Liver (tissue), 9 donors: ENCODE measurements around the gene TUBA4A. TPM values are rescaled to one million over a fixed set of nuclear protein-coding genes. Genes with fewer than 3 reads are reported as not detected.

Source experiments
- DNase-seq: peaks from one replicate; pipeline ENCODE4 v3.0.0-alpha.2; 2017; ENCODE audit warnings: low spot score
- H3K27ac ChIP-seq, 2 donors: one replicate each; pipeline ENCODE4 v1.7.0; 2013; ENCODE audit warnings: inconsistent platforms in 2 of 2, low read length in 2 of 2, control low read depth in 1 of 2, low read depth in 1 of 2, mild to moderate bottlenecking in 1 of 2
- H3K27me3 ChIP-seq, 4 donors: one replicate each; pipeline versions ENCODE4 v1.6.1 to v1.7.0; 2013; ENCODE audit warnings: low read length in 3 of 4, inconsistent platforms in 1 of 4, mild to moderate bottlenecking in 1 of 4, moderate library complexity in 1 of 4; ENCODE audit not compliant: control insufficient read depth in 4 of 4, insufficient read depth in 4 of 4
- H3K36me3 ChIP-seq, 4 donors: one replicate each; pipeline versions ENCODE4 v1.6.1 to v1.7.0; 2013; ENCODE audit warnings: low read length in 3 of 4, mild to moderate bottlenecking in 3 of 4, low read depth in 1 of 4, moderate library complexity in 1 of 4; ENCODE audit not compliant: control insufficient read depth in 4 of 4, insufficient read depth in 3 of 4
- H3K4me1 ChIP-seq, 4 donors: one replicate each; pipeline versions ENCODE4 v1.6.1 to v1.7.0; 2013; ENCODE audit warnings: low read length in 3 of 4, mild to moderate bottlenecking in 3 of 4, moderate library complexity in 1 of 4; ENCODE audit not compliant: control insufficient read depth in 4 of 4, insufficient read depth in 4 of 4
- H3K4me3 ChIP-seq, 3 donors: one replicate each; pipeline versions ENCODE4 v1.6.1 to v1.7.0; 2013; ENCODE audit warnings: low read length in 3 of 3, control low read depth in 1 of 3, low read depth in 1 of 3, mild to moderate bottlenecking in 1 of 3
- H3K9ac ChIP-seq, 2 donors: one replicate each; pipeline ENCODE4 v1.7.0; 2013; ENCODE audit warnings: low read length in 2 of 2, mild to moderate bottlenecking in 2 of 2, moderate library complexity in 2 of 2, control low read depth in 1 of 2, low read depth in 1 of 2
- H3K9me3 ChIP-seq, 4 donors: one replicate each; pipeline versions ENCODE4 v1.6.1 to v1.7.0; 2013; ENCODE audit warnings: low read length in 3 of 4; ENCODE audit not compliant: control insufficient read depth in 4 of 4
- EGR1 ChIP-seq, 2 donors: IDR thresholded peaks; 2 replicates each; pipeline ENCODE4 v1.6.1; 2016 to 2018; ENCODE audit warnings: antibody characterized with exemption in 2 of 2, low read depth in 2 of 2
- FOXA1 ChIP-seq: IDR thresholded peaks from 2 replicates; pipeline ENCODE4 v1.6.1; 2016; ENCODE audit warnings: antibody characterized with exemption
- FOXA2 ChIP-seq: IDR thresholded peaks from 2 replicates; pipeline ENCODE4 v1.6.1; 2016; ENCODE audit warnings: antibody characterized with exemption
- GABPA ChIP-seq, 2 donors: IDR thresholded peaks in 1 of 2; conservative IDR thresholded peaks in 1 of 2; 2 replicates each; pipeline ENCODE4 v1.6.1; 2016; ENCODE audit warnings: antibody characterized with exemption in 2 of 2, mild to moderate bottlenecking in 1 of 2, moderate library complexity in 1 of 2
- HNF4A ChIP-seq, 2 donors: conservative IDR thresholded peaks; 2 replicates each; pipeline ENCODE4 v1.6.1; 2016; ENCODE audit warnings: antibody characterized with exemption in 2 of 2, mild to moderate bottlenecking in 2 of 2
- HNF4G ChIP-seq: IDR thresholded peaks from 2 replicates; pipeline ENCODE4 v1.6.1; 2016; ENCODE audit warnings: antibody characterized with exemption
- JUND ChIP-seq, 2 donors: IDR thresholded peaks; 2 replicates each; pipeline ENCODE4 v1.6.1; 2016; ENCODE audit warnings: antibody characterized with exemption in 2 of 2
- NR2F2 ChIP-seq: IDR thresholded peaks from 2 replicates; pipeline ENCODE4 v1.6.1; 2016; ENCODE audit warnings: antibody characterized with exemption
- RAD21 ChIP-seq, 2 donors: IDR thresholded peaks; 2 replicates each; pipeline ENCODE4 v1.6.1; 2016; ENCODE audit warnings: antibody characterized with exemption in 2 of 2, mild to moderate bottlenecking in 2 of 2
- RXRA ChIP-seq, 2 donors: IDR thresholded peaks; 2 replicates each; pipeline ENCODE4 v1.6.1; 2017 to 2018; ENCODE audit warnings: antibody characterized with exemption in 2 of 2, mild to moderate bottlenecking in 1 of 2
- SP1 ChIP-seq: IDR thresholded peaks from 2 replicates; pipeline ENCODE4 v1.6.1; 2018; ENCODE audit warnings: antibody characterized with exemption, mild to moderate bottlenecking
- TAF1 ChIP-seq: conservative IDR thresholded peaks from 2 replicates; pipeline ENCODE4 v1.6.1; 2016; ENCODE audit warnings: antibody characterized with exemption, mild to moderate bottlenecking
- YY1 ChIP-seq: IDR thresholded peaks from 2 replicates; pipeline ENCODE4 v1.6.1; 2016; ENCODE audit warnings: antibody characterized with exemption, mild to moderate bottlenecking
- WGBS: extraction: QIAGEN DNeasy Blood & Tissue Kit; methylation state at CpG from one replicate; pipeline ENCODE4 v1.1.7; 2013; 5-methylcytosine and 5-hydroxymethylcytosine counted together
- polyA plus RNA-seq, 2 donors: library from polyadenylated mRNA; stranded (reverse) in 1 of 2; unstranded in 1 of 2; fragments of 200-250 nt in 1 of 2; fragments of >200 nt in 1 of 2; fragmentation: Nextera tagmentation in 1 of 2; extraction: Ambion mirVana in 1 of 2; gene quantifications; one replicate each; pipeline versions ENCODE4 v1.2.1 to v1.2.3, GENCODE V29; 2013 to 2015
- total RNA-seq, 2 donors: library from RNA; depleted of rRNA; stranded (reverse); fragments of >200 nt; gene quantifications; one replicate each; pipeline ENCODE4 v1.2.3, GENCODE V29; 2014
- TF ChIP-seq, protein P1 (sequence below): IDR thresholded peaks from 2 replicates; pipeline ENCODE4 v1.6.1; 2016; ENCODE audit warnings: antibody characterized with exemption, mild to moderate bottlenecking
- TF ChIP-seq, protein P2 (sequence below): fragments of 150-350 bp; IDR thresholded peaks from 2 replicates; pipeline ENCODE4 v1.5.1; 2017; ENCODE audit warnings: improper control_type of control experiment, low read depth, low read length; ENCODE audit not compliant: missing input control
- TF ChIP-seq, protein P3 (sequence below): IDR thresholded peaks from 2 replicates; pipeline ENCODE4 v1.6.1; 2016; ENCODE audit warnings: antibody characterized with exemption
- TF ChIP-seq, protein P4 (sequence below): IDR thresholded peaks from 2 replicates; pipeline ENCODE4 v1.6.1; 2016; ENCODE audit warnings: antibody characterized with exemption
- TF ChIP-seq, protein P5 (sequence below): IDR thresholded peaks from 2 replicates; pipeline ENCODE4 v1.6.1; 2016; ENCODE audit warnings: antibody characterized with exemption
- donor health status: healthy.
- donor health status: healthy.
- donor health status: healthy.
- donor health status: healthy.
- donor health status: healthy.

The TUBA4A gene
- total and polyA plus RNA-seq, 4 donors: 16.2 to 63.1 (median 31.6) TPM

DNA sequence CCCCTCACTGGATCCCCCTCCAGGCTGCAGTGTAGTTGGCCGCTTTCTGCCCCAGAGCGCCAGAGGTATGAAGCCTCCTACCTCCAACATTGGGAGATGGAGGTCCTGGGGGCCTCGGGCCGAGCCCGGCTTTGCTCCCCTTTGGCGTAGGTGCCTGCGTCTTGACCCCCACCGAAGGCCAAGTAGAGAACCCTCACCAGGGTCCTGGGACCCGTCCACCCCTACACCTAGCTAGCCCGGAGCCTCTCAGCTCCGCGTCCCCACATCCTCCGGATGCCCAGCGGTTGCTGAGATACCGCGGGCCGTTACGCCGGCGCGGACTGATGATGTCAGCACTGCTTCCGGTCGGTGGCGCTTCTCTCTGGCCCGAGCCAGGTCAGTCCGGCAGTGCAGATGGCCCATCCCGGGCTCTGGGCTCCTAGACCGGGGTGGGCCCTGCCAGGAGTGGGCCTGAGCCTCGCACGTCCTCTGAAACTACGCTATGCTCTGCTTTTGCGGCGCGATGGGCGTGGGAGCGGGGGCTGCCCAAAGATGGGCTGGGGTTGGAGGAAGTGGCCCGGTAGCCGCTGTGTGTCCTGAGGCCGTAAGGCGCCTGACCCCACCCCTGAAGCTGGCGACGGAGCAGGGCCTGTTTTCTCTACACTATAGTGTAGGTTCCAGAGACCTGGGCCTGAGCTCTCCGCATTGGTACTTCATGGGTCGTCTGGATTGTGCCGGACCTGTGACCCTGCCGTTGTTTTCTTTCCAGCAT lies 8.4 kb downstream of the TUBA4A start, which contains the start of the genes GLB1L and STK16:
GLB1L (minus strand) TSS at position 297 of the 751 bp plus-strand sequence. CDS start 1,871 bp downstream, outside the sequence.
STK16 (plus strand) TSS at position 332 of the 751 bp plus-strand sequence. CDS start 521 bp downstream, outside the sequence.
- WGBS: under 1% methylated on average over 46 of the region's 46 CpGs
- TF ChIP-seq HNF4A (conservative IDR thresholded peaks at IDR 0.05): peak in 1 of 2 donors; percentile 9
- TF ChIP-seq, protein P1, sequence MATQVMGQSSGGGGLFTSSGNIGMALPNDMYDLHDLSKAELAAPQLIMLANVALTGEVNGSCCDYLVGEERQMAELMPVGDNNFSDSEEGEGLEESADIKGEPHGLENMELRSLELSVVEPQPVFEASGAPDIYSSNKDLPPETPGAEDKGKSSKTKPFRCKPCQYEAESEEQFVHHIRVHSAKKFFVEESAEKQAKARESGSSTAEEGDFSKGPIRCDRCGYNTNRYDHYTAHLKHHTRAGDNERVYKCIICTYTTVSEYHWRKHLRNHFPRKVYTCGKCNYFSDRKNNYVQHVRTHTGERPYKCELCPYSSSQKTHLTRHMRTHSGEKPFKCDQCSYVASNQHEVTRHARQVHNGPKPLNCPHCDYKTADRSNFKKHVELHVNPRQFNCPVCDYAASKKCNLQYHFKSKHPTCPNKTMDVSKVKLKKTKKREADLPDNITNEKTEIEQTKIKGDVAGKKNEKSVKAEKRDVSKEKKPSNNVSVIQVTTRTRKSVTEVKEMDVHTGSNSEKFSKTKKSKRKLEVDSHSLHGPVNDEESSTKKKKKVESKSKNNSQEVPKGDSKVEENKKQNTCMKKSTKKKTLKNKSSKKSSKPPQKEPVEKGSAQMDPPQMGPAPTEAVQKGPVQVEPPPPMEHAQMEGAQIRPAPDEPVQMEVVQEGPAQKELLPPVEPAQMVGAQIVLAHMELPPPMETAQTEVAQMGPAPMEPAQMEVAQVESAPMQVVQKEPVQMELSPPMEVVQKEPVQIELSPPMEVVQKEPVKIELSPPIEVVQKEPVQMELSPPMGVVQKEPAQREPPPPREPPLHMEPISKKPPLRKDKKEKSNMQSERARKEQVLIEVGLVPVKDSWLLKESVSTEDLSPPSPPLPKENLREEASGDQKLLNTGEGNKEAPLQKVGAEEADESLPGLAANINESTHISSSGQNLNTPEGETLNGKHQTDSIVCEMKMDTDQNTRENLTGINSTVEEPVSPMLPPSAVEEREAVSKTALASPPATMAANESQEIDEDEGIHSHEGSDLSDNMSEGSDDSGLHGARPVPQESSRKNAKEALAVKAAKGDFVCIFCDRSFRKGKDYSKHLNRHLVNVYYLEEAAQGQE: peak; percentile 62
- TF ChIP-seq, protein P2, sequence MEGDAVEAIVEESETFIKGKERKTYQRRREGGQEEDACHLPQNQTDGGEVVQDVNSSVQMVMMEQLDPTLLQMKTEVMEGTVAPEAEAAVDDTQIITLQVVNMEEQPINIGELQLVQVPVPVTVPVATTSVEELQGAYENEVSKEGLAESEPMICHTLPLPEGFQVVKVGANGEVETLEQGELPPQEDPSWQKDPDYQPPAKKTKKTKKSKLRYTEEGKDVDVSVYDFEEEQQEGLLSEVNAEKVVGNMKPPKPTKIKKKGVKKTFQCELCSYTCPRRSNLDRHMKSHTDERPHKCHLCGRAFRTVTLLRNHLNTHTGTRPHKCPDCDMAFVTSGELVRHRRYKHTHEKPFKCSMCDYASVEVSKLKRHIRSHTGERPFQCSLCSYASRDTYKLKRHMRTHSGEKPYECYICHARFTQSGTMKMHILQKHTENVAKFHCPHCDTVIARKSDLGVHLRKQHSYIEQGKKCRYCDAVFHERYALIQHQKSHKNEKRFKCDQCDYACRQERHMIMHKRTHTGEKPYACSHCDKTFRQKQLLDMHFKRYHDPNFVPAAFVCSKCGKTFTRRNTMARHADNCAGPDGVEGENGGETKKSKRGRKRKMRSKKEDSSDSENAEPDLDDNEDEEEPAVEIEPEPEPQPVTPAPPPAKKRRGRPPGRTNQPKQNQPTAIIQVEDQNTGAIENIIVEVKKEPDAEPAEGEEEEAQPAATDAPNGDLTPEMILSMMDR: no peak
- peak in 1 of 2 donors; percentile 42 for TF ChIP-seq RAD21 (IDR thresholded peaks at IDR 0.05)
- no peak for TF ChIP-seq TAF1
- peak; percentile 50 to 68 for TF ChIP-seq RXRA (IDR thresholded peaks at IDR 0.05)
- peak; percentile 33 for TF ChIP-seq NR2F2
- TF ChIP-seq EGR1 (IDR thresholded peaks at IDR 0.05; ENCODE audit: low read depth in 2 of 2): no peak
- TF ChIP-seq, protein P3, sequence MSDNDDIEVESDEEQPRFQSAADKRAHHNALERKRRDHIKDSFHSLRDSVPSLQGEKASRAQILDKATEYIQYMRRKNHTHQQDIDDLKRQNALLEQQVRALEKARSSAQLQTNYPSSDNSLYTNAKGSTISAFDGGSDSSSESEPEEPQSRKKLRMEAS: peak; percentile 55
- no peak for TF ChIP-seq SP1
- peak; percentile 72 for TF ChIP-seq YY1
- TF ChIP-seq FOXA1: no peak
- peak; percentile 75 to 94 for TF ChIP-seq GABPA (IDR thresholded peaks at IDR 0.05 in 1 of 2, conservative IDR thresholded peaks at IDR 0.05 in 1 of 2)
- TF ChIP-seq JUND (IDR thresholded peaks at IDR 0.05): no peak
- no peak for TF ChIP-seq FOXA2
- TF ChIP-seq, protein P4, sequence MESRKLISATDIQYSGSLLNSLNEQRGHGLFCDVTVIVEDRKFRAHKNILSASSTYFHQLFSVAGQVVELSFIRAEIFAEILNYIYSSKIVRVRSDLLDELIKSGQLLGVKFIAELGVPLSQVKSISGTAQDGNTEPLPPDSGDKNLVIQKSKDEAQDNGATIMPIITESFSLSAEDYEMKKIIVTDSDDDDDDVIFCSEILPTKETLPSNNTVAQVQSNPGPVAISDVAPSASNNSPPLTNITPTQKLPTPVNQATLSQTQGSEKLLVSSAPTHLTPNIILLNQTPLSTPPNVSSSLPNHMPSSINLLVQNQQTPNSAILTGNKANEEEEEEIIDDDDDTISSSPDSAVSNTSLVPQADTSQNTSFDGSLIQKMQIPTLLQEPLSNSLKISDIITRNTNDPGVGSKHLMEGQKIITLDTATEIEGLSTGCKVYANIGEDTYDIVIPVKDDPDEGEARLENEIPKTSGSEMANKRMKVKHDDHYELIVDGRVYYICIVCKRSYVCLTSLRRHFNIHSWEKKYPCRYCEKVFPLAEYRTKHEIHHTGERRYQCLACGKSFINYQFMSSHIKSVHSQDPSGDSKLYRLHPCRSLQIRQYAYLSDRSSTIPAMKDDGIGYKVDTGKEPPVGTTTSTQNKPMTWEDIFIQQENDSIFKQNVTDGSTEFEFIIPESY: peak; percentile 63
- TF ChIP-seq, protein P5, sequence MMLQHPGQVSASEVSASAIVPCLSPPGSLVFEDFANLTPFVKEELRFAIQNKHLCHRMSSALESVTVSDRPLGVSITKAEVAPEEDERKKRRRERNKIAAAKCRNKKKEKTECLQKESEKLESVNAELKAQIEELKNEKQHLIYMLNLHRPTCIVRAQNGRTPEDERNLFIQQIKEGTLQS: no peak
- no peak for TF ChIP-seq HNF4G
- peak within 1 kb of the TSS; percentile 72 to 94 for H3K27ac ChIP-seq
- H3K36me3 ChIP-seq: peaks cover 0 to under 1% (median 0%) of the 10 kb centered on the region in 4 donors
- H3K4me1 ChIP-seq: peaks cover 11 to 63% (median 54%) of the 10 kb centered on the region in 4 donors
- H3K4me3 ChIP-seq: peak within 1 kb of the TSS; percentile 70 to 95 (median 80)
- peak within 1 kb of the TSS; percentile 76 to 97 for H3K9ac ChIP-seq
- DNase-seq: peak; percentile 97
- H3K9me3 ChIP-seq: no peaks in the 10 kb centered on the region
- no peaks in the 10 kb centered on the region for H3K27me3 ChIP-seq
